G401 (cell line): ENCODE measurements around the gene TEAD1. TPM values are rescaled to one million over a fixed set of nuclear protein-coding genes. Genes with fewer than 3 reads are reported as not detected.
A peak's percentile ranks its signal among the peaks of the same experiment; 100 is the strongest.

ENCODE experiments used
- DNase-seq: peaks from one replicate; pipeline ENCODE4 v3.0.0-alpha.2; 2015; ENCODE audit warnings: low spot score
- in situ Hi-C: cut with HindIII; loops from 2 replicates; pipeline ENCODE4 v1.10.0; 2016; ENCODE audit warnings: low sequenced_read_pairs, mixed read lengths
- total RNA-seq: library from RNA; depleted of rRNA; stranded (reverse); fragments of >200 nt; shearing (Covaris generic); gene quantifications from 2 replicates; pipeline ENCODE4 v1.2.3, GENCODE V29; 2014

TEAD1 gene
- total RNA-seq, 1 experiment from 2014 or later: 33.4 TPM

DNA sequence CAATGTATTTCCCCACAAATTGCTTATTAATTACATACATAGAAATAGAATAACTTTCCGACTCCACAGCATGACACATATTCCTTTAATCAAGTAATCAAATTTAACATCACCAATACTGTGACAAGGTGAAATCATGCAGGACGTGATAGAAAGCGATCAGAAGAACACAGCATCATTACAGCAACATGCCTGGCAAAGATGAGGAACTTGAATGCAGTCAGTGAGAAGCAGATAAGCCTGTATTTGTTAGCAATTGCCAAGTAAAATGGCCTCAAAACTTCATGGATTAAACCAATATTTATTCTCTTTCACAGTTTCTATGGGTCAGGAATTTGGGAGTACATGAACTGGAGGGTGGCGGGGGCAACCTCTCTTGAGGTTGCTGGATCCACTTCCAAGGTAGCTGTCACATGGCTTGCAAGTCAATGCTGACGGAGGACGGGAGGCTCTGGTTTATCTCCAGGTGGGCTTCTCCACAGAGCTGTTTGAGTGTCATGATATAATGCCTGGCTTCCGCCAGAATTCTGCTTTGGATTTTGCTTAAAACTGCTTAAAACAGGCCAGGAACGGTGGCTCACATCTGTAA, 12.0 kb upstream of the TEAD1 start:
- no peak for DNase-seq
- in situ Hi-C loops: no loop called here

DNA sequence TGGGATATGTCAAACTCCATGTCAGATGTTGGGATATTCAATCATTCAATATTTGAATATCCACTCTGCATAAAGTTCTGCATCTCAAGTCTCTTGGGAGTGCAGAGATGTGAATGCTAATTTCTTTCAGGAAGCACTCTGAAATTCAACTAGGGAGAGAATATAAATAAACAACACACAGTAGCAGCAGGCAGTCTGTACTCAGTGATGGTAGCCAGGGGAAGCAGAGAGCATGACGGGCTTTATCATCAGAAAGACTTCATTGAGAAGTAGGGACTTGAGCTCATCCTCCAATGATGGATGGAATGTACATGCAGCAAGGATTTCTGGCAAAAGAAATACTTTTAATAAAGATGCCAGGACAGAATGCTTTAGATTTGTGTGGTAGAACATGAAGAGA, 9.8 kb upstream of the TEAD1 start:
- DNase-seq: no peak
- in situ Hi-C loops: no loop called here

DNA sequence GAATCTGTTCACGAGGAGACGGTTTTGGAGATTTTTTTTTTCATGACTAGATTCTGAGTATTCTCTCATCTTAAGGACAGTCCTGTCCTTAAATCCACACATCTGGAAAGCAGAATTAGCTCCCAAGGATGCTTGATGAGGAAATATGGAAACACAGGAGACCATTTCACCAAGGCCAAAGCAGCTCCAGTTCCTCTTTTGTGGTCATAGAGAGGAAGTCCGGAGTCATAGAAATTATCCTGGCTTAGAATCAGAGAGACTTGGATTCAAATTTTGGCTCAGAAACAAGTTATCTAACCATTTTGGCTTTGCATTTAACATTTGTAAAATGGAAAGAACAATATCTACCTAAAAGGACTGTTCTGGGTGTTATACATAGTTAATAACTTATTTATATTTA, 7.3 kb upstream of the TEAD1 start:
- in situ Hi-C loops: no loop called here
- no peak for DNase-seq

DNA sequence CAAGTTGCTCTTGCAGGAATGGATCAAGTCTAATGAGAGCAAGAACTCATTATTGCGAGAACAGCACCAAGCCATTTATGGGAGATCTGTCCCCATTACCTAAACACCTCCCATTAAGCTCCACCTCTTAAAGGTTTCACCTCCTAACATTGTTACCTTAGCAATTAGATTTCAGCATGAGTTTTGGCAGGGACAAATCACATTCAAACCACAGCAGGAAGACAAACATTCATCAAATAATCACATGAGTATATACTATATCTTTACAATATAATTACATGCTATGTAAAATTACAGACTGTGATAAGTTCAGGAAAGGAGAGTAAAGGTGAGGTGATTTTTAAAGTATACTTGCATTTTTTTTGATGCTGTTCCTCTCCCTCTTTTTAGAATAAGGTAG, 6.6 kb upstream of the TEAD1 start:
- no peak for DNase-seq
- in situ Hi-C loops: no loop called here

DNA sequence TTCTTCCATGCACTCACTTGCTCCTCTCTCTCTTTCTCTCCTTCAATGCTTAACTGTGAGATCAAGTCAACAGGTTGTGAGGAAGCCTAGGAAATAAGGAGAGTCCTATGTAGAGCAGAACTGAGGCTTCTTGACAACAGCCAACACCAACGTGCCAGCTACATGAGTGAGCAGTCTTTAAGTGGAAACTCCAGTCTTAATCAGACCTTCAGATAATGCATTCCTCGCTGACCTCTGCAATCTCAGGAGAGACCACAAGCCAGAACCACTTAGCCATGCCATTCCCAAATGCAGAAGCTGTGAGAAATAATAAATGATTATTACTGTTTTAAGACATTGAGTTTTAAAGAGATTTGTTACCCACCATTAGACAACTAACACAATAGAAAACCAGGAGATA, 6.1 kb upstream of the TEAD1 start:
- in situ Hi-C loops: no loop called here
- no peak for DNase-seq

DNA sequence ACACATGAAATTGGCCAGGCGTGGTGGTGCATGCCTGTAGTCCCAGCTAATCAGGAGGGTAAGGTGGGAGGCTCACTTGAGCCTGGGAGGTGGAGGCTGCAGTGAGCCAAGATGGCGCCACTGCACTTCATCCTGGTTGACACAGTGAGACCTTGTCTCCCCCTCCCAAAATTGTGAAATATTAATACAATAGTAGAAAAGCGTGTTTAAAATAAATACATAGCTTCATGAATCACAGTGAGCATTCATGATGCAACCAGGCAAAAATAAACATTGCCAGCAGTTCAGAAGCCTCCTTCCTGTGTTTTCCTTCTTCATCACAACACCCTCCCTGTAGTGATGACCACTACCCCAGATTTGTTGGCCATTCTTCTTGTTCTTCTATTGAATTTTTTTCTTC, 4.3 kb upstream of the TEAD1 start:
- in situ Hi-C loops: no loop called here
- DNase-seq: no peak

DNA sequence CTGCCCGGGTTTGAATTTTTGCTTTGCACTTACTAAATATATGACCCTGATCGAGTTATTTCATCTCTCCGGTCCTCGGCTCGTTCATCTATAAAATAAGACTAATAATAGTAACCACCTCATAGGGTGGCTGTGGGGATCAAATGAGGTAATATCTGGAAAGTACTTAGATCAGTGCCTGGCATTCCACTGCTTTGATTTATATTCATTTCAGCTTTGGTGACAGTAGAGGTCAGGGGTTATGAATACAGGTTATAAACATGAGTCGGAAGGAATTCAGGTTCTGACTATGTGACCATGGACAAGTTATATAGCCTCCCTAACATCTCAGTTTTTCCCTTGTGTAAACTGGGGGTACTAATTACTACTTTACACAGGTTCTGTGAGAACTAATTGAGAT, 2.9 kb upstream of the TEAD1 start:
- DNase-seq: no peak

DNA sequence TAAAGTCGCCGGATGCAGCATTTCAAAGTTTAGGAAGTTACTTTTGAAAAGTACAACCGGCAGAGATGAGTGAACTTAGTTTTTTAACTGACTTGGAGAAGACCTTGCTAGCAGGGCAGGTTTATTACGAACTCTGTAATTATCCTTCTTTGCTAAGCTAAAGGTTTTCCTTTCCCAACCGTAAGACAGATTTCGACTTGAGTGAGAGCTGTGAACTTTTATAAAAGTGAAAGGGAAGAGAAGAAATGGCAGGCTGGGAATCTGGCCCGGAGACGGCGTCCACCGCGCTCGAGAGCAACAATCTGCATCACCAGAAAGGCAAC, 659 bp upstream of the TEAD1 start:
- DNase-seq: no peak
- in situ Hi-C loops: no loop called here

More for the DNA sequence above, 2.9 kb upstream of the TEAD1 start:
- in situ Hi-C loops: no loop called here

DNA sequence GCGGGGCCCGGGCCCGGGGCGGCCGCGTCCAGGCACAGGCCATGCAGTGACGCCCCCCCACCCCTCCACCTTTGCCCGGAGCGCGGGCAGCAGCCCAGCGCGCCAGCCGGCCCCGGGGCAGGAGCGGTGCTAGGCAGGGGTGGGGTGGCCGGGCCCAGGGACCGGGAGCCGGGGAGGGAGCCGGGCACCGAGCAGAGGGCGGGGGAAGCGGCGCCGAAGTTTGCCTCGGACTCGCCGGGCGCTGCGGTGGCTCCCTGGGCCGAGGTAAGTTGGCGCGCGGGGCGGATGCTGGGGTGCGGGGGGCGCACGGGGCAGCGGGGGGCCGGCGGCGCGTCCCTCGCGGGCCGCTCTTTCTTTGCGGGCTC, 332 bp downstream of the TEAD1 start:
- in situ Hi-C loops: no loop called here

DNA sequence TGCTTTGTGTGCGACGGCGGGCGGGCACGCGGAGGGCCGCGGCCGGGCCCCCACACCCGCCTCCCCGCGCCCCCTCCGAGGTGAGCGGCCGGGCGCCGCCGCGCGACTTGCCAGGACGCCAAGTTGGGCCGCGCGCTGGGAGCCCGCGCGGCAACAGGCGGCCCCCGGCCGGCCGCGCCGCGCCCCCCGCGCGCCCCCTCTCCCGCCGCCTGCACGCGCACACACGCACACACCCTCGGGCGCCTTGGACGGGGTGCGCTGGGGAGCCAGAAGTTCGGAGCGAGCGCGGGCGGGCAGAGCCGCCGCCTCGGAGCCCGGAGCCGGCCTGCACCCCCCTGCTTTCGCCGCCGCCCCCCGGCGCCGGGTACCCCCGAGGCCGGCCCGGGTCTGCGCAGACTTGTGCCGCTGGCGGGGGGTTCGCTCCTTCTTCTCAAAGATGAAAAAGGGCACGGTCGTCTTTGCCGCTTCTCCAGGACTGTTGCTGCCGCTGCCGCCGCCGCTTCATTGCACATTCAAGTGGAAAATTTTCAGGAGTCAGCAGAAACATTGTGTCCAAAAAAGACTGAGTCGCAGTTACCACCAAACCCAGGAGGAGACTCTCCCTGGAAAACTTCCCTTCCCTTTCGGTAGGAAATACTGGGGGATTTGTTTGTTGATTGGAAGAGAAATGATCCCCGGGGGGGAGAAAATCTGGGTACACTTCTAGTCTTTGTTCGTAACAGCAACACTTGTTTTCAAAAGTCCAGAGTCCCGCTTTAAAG, 895 bp downstream of the TEAD1 start:
- in situ Hi-C loops: no loop called here
- DNase-seq: peak; percentile 68

More for the DNA sequence above, 332 bp downstream of the TEAD1 start:
- no peak for DNase-seq

DNA sequence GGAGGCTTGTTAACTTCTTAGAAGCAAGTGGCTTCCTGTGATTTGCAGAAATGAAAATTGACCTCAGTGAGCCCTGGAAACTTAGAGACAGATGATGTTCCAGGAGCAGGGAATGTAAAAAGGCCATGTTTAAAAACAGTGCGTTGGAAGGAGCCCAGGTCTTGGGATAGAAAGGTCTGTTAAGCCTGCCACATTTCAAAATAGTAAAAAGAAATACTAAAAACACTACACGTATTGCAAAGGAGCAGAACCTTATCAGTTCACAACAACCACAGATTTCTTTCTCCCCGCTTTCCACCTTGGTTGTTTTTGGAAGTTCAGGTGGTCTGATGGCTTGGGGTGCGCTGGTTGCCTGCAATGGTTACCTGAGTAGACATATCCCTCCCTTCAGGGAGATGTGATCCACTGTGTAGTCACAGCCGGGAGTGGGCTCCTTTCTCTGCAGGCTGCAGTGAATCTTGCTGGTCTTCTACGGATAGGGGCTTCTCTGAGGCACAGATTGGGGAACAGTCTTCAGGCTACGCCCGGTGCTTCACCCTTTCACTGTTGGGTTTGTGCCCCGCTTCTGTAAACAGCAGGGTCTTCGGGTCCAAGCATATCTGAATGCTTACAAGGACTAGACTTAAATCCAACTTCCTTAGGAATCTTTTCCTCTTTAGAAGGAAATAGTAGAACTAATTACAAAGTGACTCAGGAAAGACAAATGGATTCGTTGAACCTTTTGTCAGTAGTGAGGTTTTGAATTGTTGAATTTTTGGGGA, 1.9 kb downstream of the TEAD1 start:
- in situ Hi-C loops: no loop called here
- DNase-seq: peak; percentile 38

DNA sequence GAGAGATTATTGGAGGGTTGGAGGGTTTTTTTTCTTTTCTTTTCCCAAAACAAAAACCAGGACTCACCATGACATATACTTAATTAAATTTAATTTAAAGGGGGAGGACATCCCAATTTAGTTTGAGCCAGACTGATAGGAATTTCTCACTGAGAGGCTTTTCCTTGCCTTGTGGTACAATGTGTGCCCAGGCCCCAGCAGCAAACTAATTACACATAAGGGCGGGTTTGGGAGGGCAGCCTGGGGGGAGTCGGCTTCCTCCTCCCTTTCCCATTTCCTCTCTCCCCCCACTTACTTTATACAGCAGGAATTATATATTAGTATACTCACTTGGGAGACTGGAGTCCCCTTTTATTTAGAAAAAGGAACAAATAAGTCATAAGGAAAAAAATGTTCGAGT, 2.9 kb downstream of the TEAD1 start:
- no peak for DNase-seq
- in situ Hi-C loops: no loop called here

DNA sequence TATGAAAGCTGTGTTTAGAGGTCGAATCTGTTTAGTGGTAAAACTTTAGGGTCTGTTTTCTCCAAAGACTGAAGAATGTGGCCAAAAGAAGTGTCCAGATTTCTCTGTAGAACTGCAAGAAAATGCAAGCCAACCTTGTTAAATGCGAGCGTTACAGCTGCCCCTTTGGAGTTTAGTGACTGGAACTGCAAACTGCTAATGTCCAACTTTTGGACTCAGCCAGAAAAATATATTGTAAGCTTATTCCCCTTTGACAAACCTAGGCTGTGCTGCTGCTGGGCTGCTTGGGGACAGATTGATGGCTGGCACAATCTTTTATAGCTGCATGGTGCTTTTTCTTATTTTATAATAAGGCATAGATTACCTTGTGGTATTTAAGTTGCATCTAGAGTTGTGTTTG, 3.9 kb downstream of the TEAD1 start:
- no peak for DNase-seq
- in situ Hi-C loops: no loop called here

DNA sequence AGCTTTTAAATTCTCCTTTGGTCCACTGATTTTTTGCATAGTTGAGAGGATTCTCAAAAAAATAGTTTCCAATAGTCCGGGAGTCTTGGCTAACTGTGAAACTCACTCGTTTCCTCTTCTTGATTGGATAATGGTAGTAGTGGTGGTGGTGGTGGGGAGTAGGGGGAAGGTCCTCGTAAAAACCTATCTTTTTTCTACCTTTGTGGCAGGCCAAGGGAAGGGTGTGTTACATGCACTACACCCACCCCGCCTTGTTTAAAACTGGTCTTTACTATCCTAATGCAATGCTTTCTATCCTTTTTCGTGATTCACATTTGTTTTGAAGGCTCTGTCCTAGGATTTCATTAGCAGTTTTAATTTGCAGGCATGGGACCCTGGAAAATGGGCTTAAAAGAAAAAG, 4.8 kb downstream of the TEAD1 start:
- no peak for DNase-seq
- in situ Hi-C loops: no loop called here

DNA sequence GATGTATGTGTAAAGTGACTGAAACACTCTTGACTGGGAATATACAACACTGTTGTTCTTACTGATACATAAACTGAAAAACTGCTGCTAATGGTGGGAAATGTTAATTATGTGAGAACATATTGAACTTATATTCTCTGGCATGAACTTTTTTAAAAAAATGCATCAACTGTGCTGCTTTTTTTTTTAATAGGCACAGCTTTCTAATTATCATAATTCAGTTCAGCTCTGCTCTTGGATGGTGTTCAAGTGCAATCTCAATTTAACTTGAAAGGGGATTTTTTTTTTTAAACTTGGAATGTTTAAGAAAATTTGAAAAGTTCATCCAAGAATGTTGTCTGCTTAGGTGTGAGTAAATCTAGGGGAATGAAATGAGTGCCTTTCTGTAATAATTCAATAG, 5.2 kb downstream of the TEAD1 start:
- no peak for DNase-seq
- in situ Hi-C loops: no loop called here

DNA sequence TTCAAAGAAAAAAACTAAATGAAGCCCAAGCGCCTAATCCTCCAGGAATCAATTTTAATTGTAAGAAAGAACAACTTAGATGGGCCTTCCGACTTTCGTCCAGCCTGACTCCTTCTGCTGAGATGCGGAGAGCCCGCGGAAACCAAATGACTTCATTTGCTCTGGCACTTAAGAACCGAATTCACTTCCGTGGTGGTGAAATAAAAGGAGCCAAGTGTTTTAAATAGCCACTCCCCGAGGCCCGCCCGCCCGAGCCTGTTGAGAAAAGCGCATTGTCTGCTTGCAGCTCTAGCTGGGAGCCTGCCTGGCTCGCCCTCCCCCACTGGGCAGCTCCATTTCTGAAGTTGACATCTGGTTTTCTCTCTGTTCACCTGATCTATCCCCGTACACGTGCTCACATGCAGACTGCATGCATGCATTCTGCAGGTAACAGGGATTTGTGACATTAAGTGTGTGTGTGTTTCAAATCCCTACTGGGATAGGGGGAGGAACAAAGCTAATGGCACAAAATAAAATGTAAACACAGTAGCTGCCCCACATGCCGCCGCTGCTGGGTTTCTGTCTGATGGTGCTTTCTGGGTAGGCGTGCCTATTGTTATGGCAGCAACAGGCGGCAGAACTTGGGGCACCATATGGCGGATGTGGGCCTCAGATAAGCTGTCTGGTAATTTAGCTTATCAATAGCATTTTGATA, 6.2 kb downstream of the TEAD1 start:
- in situ Hi-C loops: no loop called here
- peak; percentile 48 for DNase-seq

DNA sequence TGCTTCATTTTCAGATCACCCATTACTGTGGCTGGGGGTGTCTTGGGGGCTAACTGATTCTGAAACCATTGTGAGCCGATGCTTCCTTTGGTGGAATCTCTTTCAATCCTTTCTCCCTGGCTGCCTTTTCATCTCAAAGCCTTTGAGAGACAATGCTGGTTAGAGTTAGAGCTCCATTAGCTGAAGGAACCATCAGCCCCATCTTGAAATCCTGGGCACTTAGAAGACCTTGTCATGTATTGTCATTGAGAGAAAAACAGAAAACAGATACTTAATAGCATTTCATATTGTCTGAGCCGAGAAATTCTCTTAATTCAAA, 6.7 kb downstream of the TEAD1 start:
- no peak for DNase-seq
- in situ Hi-C loops: no loop called here

DNA sequence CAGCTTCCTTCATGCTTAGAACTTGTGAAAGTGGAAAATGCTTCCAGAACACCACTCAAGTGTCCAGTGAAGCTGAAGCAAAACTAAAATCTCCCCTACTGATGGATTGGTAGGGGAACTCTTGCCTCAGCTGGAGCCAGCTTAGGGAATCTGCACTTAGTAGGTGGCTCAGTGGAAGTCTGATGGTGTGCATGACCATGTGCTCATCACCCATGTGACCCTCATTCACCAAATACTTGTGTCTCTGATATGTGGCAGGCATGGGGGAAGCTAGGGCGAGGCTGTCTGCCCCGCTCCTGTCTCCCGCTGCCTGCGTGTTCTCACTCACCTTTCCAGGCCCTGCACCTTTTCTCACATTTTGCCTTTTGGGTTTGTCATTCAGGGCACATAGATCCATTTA, 7.2 kb downstream of the TEAD1 start:
- in situ Hi-C loops: no loop called here

DNA sequence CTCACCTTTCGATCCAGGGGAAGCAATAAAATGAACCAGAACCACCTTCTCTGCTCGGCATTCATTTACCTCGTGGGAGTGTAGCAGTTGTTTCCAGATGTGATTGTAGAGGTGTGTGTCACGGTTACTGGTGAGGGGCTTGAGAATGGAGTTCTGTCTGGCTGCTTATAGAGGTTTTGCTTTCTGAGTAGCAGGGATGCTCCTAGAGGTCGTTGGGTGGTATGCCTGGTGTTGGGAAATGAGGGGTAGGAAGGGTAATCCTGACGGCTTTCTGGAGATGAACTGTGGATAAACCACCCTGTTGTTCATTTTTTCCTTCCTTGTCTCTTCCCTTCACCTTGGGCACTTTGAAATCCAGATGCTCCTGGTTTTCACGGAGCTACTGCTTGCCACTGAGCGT, 8.1 kb downstream of the TEAD1 start:
- in situ Hi-C loops: no loop called here
- DNase-seq: no peak

More for the DNA sequence above, 7.2 kb downstream of the TEAD1 start:
- no peak for DNase-seq

DNA sequence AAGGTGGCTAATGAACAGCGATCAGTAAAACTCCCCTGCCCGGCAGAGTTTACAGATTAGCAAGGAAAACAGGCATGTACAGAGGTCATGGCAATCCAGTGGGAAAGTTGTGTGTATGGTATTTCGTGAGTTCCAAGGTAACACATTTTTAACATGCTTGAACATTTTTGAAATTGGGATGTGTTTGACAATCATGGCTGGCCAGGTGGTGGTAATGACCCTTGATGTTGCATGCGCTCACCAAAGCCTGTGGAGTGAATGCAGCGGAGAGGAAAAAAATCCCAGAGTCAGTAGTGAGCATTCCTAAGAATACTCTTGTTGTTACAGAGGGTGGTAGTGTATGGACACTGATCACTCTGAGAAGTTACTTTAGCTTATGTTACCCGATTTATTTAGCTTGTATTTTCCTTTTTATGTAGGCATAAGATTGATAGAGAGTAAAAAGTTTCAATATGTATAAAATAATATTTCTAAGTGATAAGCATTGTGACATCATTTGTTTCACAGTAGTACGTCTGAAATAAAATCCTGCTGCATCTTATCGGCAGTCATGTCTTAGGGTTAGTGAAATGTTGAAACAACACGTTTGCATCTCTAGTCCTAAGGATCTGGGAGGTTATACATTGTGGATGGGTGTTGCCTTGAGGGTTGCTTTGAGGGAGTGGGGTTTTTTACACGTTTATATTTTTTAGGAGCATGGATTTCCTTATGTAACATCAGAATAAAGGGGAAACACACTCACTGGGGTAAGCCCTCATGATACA, 8.7 kb downstream of the TEAD1 start:
- in situ Hi-C loops: no loop called here
- DNase-seq: no peak
